ENCODE results near the gene PFKL.

PFKL gene

GRCh38 chr21:44314561-44314960, 14.7 kb downstream of the PFKL start:
- DNase-seq = no peak

GRCh38 chr21:44315691-44316203, 15.9 kb downstream of the PFKL start:
- no peak for DNase-seq

- no peak for DNase-seq
These were observed 16.5 kb downstream of the PFKL start for GRCh38 chr21:44316277-44316900.

- no peak for DNase-seq
These were observed 17.5 kb downstream of the PFKL start for GRCh38 chr21:44317241-44317782.

- DNase-seq = no peak
These were observed 18.0 kb downstream of the PFKL start for GRCh38 chr21:44317871-44318270.

- no peak for DNase-seq
These were observed 18.8 kb downstream of the PFKL start for GRCh38 chr21:44318489-44319285.

- DNase-seq = no peak
These were observed 19.7 kb downstream of the PFKL start for GRCh38 chr21:44319407-44320065.

- DNase-seq = no peak
These were observed 21.0 kb downstream of the PFKL start for GRCh38 chr21:44320847-44321246.

GRCh38 chr21:44321846-44322450, 22.1 kb downstream of the PFKL start:
- DNase-seq = no peak

GRCh38 chr21:44322621-44323325, 22.9 kb downstream of the PFKL start:
- no peak for DNase-seq

GRCh38 chr21:44323591-44323990, 23.7 kb downstream of the PFKL start:
- no peak for DNase-seq

- no peak for DNase-seq
These were observed 24.4 kb downstream of the PFKL start for GRCh38 chr21:44324106-44324853.

GRCh38 chr21:44324854-44325107, 24.9 kb downstream of the PFKL start:
- no peak for DNase-seq

- DNase-seq = no peak
These were observed 25.8 kb downstream of the PFKL start for GRCh38 chr21:44325386-44326271.

GRCh38 chr21:44326272-44326647, 26.4 kb downstream of the PFKL start:
- no peak for DNase-seq

GRCh38 chr21:44326716-44327602, 27.1 kb downstream of the PFKL start:
- DNase-seq = no peak

GRCh38 chr21:44327603-44327974, 27.7 kb downstream of the PFKL start:
- no peak for DNase-seq

- no peak for DNase-seq
These were observed 28.5 kb downstream of the PFKL start for GRCh38 chr21:44328242-44328895.
